NCI-H748 (cell line): Measurements from ENCODE around the gene KCNJ6.

Experiments
- DNase-seq: peaks from one replicate; lab custom pipeline; 2025; ENCODE audit not compliant: unreplicated experiment; lab: John Stamatoyannopoulos, UW

The KCNJ6 gene

DNA sequence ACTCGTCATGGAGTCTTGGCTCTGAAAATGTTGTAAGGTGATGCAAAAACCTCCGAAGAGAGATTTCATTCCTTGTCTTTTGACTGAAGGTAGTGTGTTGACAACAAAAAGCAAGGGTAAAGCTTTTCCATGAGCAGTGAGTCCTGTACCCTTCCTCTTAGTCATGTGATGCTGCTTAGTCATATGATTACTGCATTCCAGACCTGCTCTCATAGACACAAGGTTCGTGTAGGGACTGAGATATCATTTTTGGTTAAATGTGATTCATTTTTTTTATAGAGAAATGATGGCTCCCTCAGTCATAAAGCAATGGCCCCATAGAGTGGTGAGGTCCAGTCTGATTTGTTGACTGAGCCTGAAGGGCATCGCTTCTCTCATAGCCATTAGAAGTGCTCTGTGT lies 9.2 kb downstream of the KCNJ6 start:
- no peak for DNase-seq

DNA sequence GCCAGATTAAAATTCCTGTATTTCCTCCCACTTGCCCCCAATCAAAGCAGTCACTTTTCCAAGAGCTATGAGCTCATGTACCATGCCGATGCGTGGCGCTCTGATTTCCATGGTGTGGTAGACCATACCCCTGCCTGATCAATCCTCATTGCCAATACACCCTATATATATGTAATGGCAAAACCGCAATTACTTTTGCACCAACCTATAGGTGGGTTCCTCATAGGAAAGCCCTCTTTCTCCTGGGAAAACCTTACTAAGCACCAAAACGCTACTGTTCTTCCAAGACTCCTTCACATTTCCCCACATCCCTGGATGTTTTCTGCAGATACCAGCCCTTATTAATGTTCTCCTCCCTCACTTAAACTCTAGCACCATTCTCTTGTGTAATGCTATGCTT lies 11.0 kb downstream of the KCNJ6 start:
- no peak for DNase-seq

DNA sequence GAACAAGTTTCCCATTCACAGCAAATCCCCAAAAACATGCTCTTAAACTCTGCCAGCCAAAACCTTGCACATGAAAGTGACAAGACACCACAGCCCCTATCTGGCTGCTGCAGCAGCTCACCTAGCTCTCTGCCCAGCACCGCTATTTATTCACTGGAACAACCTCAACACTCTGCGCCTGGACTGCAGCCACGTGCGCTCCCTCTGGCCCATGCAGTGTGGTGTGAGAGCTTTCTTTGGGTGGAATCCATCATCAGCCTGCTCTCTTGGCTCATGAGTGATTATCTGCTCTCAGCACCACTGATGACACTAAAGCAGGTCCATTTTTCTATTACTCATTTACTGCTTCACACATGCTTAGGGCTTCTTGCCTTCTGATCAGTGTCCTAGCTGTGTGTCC lies 11.4 kb downstream of the KCNJ6 start:
- no peak for DNase-seq

DNA sequence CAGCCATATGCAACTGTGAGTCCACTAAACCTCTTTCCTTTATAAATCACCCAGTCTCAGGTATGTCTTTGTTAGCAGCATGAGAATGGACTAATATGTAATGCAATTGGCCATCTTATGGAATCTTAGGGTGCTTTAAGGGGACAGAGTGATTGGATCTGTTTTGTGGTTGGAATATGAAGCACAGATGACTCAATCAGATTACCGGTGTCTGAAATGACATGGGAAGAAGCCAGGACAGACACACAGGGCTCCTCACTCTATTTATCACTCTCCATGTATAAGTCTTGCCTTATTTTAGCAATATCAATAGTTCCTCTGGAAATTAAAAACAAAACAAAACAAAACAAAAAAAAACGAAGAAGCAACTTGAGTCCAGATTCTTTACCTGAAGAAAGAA lies 12.9 kb downstream of the KCNJ6 start:
- DNase-seq, result no peak

DNA sequence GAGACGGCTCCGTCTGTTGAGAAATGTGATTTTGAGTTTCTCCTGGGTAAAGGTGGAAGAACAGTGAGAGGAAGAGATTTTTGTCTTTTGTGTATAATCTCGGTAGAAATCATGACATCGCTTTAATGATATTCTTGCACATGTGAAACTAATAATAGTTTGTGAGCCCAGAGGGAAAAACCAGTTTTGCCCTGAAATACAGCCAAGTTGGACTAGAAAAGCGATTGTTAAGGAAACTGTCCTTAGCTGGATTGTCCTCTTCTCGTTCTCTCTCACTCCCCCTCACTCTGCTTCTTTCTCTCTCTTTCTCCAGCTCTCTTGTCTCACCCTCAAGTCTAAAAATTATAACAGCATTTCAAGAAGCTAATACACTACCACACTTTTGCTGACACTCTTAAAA lies 17.1 kb downstream of the KCNJ6 start:
- no peak for DNase-seq

DNA sequence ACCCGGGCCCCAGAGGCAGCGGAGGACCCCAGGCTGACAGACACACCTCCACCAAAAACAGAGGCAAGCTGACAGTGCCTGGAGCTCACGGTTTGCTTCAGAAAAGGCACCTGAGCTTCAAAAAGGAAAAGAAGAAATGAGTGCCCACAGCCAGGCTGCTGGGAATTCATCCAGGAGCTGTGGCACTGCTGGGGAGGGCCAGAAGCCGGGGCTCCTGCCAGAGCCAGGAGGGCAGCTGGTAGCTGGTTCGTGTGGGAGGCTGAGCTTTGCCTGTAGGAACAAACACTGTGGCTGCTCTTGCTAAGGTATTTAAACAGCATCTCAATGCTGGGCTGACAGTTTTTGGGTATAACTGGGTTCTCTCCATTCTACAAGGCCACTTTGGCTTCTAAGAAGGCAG lies 19.5 kb downstream of the KCNJ6 start:
- no peak for DNase-seq

DNA sequence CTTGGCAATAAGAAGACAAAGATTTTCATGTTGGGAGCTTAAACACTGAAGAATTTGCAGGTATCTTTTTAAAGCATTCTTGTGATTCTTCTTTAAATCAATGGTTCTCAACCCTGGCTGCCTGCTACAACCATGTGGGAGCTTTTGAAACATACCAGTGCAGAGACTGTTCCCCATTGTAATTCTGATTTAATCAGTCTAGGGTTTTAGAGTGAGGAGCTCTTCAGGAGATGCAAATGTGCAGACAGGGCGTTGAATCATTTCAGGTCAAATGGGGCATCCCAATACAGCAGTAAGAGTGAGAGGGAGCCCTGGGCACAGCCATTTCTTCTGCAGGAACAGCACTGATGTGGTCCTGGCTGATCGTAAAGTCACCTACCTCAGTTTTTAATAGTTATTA lies 24.3 kb downstream of the KCNJ6 start:
- no peak for DNase-seq

DNA sequence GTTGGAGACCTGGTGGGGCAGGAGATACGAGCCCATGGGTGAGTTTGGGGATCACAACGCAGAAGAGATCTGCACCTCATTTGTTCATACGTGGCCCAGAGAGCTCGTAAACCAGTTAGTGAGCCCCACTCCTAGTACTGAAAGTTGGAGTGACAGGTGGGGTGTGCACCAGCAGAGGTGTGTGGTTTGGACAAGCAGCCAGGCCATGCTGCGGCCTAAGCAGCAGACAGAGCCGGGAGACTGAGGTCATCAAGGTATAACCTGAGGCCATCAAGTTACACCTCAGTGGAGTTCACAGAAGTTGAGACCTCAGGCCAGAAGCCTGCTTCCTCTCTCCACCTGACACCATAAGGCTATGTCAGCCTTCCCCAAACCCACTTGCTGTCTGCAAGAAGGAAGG lies 27.6 kb downstream of the KCNJ6 start:
- DNase-seq, result no peak

DNA sequence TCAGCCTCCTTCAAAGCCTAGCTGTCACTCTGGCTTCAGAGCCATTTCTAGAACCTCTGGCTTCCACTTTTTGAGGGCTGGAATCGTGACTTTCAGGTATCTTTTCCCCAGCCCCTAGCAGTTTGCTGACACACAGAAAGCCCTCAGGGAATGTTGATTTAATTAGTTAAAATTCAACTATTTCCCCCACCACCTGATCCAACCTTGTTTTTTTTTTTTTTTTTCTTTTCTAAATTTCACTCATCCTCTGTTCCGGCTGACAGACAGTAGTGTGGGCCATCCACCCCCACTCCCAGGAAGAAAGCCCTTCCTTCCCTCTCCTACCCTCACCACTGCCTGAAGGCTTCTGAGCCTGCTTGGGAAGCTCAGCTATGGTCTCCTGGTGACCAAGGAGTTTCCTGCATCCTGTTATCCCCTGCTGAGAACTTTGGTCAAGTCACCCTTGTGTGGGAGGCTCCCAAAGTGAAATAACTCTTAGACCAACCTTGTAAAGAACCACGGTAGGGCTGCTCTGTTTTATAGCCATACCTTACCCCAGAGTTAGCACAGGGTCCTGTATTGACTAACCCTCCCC lies 29.4 kb downstream of the KCNJ6 start:
- DNase-seq, result no peak

DNA sequence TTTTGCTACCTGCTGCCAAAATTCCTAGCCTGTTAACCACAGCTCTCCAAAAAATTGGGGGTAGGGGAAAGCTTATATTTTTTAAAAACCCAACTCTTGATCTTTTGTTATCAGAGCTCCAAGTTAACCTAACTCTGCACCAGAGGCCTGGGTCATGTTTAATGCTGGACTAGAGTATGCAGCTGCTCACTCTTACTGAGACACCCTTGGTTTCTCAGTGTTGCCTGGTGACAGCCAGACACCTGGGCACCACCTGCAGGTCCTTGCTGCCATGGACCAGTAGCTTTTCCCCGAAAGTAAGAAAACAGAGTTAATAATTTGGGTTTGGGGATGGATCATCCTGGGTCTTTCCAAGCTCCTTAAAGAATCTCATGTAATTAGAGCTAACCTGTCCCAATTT lies 30.1 kb downstream of the KCNJ6 start:
- DNase-seq, result peak; percentile 29

DNA sequence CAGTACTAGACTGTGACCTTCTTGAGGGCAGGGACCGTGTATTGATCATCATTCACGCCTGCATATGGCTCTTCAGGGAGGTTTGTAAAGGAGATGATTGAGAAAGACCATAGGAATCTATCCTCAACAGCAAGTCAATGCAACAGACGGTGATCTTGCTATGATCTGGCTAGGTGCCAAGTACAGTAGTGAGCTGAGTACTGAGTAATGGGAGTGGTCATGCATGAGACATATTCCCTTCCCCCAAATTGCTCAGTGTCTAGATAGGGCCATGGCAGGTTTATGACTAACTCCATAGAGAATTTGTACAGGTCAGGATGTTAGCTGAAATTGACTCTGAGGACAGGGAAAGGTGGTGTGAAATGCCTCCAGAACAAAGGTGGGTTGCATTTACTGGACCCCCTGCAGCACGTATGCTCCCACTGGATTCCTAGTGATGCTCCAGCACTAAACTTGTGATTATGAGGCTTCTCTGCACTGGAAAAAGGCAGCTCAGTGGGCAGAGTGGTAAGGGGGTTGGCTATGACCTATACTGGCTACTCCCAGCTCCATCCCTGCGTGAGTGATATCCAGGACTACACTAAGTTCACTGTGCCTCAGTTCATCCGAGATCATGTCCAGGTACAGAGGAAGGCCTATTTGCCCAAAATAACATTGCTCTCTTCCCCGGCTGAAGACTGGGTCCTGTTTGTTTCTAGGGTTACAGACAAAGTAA lies 37.2 kb downstream of the KCNJ6 start:
- DNase-seq, result peak; percentile 64

DNA sequence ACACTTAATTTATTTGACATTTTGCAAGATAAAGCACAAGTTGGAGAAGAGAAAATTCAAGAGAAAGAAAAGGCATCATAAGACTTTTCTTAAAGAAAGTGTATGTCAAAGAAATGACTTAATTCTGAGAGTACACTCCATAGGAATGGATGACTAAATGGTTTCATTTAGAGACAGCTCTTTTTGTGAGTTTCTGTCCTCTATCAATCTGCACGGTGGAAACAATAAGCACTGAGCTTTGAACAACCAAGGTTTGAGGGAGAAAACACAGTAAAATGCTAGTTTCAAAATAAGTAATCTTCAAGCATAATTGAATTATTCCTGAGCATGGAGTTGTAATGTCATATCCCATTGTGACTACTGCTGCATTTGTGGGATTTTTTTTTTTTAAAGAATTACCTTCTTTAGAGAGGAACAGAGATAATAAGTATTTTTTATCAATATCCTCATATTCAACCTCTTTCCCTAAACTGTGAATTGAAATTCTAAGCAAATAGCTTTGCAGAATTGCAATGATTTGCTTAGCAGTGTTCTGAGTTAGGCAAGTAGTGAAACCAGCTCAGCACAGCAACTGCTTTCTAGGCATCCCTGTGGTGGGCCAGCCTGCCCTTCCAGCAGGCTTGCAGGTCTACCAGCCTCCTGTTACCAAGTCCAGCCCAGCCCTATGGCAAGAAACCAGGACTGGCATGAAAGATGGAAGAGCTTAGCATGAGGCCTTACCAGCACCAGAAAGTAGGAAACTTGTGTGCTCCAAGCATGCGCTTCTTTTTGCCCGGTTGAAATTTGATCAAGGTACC lies 38.2 kb downstream of the KCNJ6 start:
- no peak for DNase-seq

DNA sequence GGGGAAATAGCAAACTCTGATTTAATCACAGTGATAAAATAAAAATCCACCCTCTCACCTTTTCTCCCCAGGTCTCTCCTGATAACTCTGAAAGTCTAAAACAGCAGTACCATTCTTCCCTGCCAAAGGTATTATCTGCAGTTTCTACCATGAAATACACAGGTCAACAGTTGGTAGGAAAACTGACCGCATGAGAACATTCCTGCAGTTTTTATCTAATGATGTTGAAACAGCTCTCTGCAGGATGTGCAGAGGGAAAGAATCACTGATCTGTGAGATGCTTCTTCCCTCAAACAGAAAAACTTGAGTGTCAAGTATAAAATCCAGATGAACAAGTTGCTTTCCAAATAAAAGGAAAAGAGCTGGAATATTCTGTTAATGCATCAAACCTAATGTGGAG lies 39.1 kb downstream of the KCNJ6 start:
- no peak for DNase-seq

DNA sequence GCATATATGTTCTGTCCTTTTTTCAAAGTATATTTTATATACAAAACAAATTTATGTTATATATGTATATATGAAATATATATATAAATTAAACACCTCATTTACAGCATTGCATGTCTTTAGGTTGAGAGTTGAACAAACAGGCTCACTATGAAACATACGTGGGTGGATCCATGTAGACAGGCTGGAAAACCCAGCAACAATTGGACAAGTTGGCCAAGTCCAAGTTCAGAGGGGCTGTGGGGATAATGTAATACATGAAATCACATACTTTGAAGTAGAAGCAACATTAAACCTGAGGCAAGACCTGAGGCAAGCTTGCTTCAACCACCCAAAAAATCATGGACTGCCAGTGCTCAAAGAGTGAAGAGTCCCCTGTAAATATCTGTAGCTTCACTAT lies 39.7 kb downstream of the KCNJ6 start:
- DNase-seq, result no peak

DNA sequence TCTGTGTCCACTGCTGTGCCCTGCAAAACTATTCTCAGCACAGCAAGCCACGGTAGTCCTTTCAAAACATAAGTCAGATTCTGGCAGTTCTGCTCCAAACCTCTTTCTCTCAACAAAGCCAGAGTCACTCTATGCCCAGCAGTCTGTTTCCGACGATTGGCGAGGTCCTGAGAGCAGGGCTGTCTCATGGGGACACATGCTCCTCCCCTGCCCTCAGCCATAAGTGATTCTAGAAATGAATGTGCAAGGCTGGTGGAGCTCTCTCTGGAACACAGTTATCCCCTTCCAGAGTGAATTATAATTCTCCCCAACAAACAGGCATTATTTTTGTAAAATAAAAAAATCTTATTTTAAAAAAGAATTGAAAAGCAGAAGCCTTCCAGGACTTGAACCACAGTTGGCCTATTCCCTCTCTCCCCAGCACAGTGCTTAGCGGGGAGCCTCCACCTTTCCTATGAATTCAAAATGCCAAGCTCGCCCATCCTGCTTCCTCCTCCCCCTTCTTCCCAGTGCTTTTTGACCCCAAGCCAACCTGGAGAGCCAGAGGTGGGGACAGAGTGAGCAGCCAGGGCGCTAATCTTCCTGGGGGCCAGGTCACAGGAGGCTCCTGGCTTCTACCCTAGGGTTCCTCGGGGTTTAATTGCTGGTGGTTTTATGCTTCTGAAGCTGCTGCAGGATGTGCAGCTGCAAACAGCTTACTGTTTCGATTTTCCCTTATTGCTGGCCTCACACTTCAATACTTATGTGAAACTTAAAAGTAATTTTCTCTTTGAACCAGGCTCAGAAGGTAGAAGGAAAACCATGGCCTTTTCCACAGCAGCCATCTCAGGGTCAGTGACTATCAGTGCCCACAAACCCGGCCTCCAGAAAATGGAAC lies 41.1 kb downstream of the KCNJ6 start:
- no peak for DNase-seq

DNA sequence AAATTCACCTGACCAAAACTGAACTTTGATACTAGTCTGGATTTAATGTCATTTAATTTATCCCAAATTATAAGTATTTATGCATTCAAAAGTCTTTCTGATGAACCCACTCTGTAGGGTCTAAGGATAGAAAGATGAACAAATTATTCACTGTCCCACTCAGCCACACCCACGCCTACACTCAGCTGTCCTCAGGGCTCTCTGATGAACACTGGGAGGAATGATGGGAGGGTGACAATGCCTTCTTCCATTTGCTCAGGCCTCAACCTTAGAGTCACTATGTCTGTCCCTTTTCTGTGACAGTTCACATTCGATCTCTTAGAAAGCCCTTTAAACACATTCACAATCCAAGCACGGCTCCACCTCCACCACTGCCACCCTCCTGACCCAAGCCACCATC lies 41.8 kb downstream of the KCNJ6 start:
- DNase-seq, result no peak

DNA sequence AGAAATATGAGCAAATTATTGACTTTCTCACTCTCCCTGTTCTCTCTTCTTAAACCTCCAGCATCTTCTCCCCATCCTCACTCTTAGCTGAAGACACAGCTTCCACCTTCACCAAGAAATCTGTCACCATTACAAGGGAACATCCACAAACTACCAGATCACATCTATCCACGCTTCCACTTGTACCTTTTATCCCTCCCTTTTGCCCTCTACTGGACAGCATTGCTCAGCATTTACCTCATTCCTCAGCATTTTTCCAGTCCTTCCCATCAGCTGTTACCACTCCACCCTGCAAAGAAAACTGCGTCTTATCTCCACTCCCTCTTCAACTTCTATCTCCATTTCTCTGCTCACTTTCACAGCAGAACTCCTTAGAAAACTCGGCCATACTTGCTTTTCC lies 42.6 kb downstream of the KCNJ6 start:
- DNase-seq, result no peak

DNA sequence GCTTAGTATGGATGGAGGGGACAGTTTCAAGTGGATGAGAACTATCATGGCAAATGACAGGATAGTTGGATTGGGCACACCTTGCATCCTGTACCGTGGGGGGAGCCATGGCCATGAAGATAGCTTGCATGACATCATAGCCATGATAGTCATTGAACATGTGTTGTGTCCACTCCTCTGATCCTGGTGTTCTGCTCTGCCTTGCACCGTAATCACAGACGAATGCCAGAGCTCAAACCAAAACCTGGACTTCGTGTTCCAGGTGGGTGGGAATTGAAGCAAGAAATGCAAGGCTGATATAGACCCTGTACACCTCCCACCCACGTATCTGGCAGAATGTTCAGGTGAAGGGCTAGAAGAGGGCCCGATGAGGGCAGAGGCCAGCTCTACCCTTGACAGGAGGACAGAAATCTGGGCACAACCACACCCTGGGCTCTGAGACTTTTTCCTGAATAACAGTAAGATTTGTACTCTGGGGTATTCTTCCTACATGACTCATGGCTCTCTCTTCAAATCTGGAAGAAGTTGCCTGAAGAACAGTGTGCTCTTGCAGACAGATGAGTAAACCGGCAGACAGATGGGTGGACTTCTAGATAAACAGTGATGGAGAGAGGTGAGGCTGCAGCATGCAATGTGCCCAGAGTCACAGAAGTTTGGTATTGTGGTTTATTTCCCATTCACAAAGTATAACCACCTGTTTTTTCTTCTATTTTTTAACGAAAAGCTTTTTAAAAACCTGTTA lies 45.0 kb downstream of the KCNJ6 start:
- DNase-seq, result no peak

DNA sequence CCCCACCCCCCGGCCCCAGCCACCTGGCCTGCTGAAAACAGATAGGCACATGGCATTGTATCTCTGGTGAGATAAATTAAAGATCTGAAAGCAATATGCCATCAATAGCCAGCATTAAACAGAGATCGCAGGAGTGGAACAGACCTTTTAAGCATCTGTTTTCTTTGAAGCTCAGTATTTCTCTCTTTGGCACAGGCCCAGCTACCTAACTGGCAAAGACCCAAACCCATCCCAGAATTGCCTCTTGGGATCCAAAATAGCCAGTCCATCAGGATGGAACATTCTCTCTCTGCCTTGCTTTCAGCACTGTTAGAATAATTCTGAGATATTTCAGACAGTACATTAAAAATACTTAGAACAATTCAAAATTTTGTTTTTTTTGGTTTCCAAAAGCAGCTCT lies 46.0 kb downstream of the KCNJ6 start:
- peak; percentile 51 for DNase-seq

DNA sequence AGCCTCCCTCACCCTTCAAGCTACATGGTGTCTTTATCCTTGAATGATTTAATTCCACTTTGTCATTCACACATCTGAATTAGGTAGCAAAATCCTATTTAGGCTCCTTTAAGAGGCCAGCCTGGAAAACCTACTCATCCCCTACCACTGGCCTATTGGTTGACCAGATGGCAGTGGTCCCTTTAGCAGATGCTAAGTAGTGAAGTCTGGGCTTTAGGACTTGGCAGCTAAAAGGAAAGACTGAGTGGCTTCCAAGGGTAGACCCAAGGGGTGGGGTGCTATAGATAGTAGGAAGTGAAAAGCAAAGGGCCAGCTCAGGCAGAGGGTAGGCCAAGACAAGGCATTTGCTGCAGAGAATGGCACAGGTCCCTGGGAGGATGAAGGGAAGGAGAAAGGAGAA lies 46.6 kb downstream of the KCNJ6 start:
- DNase-seq, result no peak
